UCSD-AML1 (cell line): ENCODE data around the gene VPS36.
"Not testable (repeated sequence)": the region's sequence is repeated elsewhere in the genome, so short reads cannot be mapped to it uniquely, and the experiment has no call there.

Experiments used
- DNase-seq: peaks from one replicate; lab custom pipeline; 2025; ENCODE audit not compliant: unreplicated experiment; lab: John Stamatoyannopoulos, UW

Gene VPS36

DNA sequence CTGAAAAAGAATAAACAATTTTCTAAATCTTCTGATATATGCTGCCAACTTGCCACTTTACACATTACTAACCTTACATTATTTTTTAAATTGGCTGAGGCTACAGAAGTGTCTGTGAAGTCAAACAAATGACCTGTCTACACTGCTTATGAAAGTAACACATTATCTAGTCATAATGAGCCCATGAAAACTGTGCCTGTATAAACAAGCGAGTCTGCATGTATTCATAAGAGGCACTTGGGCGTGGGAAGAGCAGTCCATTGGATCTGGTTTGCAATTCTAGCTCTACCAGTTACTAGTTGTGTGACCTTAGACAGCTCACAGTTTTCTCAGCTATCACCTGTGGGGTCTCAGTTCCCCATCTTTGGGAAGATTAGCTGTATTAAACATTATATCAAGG lies 3.1 kb downstream of the VPS36 start:
- DNase-seq, result no peak

DNA sequence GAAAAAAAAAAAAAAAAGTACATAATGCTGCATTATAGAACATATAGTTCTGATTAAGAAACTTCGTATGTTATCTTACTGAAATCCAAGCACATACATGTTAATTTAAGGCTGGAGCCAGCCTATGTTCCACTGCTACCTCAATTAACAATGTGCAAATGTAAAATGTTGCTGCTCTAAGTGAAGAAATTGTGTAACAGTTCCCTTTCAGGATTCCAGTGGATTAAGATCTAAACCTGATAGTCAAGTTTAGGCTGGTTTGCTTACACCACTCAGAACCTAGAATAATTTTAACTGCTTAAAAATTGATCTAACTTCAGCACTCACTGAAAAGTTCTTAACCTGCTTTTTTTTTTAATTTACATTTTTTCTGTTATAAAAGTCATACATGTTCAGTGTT lies 4.2 kb downstream of the VPS36 start:
- DNase-seq, result no peak

DNA sequence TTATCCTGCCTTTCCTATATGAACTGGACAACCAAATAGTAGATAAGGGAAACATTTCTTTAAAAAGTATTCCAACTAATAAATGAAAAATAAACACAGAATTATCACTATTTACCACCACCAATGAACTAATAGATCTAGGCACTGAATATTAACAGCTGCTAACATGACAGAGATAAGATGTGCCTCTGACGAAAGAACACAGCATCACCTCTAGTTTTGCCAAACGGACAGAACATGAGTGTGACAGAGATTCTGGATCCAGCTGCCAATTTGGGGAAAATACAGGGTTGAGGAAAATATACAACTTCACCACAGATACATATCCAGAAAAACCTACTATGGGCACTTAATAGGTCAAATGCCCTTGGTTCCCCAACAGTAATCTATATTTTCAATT lies 18.0 kb downstream of the VPS36 start:
- no peak for DNase-seq

DNA sequence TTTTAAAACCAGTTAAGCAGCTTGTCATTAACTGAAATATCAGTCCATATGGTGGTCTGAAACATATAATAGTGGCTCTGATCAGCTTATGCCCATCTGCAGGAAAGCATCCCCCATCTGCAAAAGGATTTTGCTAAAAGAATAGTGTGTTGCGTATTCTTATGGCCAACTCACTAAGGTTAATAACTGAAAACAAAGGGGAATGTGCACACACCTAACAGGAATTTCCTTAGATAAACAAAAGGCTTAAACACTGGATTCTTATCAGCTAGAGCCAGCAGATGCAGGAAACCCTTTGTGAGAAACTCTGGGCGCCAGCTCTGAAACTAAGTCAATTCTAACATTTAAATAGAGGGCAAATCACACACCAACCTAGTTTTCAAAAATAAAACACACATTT lies 22.1 kb downstream of the VPS36 start:
- DNase-seq, result no peak

DNA sequence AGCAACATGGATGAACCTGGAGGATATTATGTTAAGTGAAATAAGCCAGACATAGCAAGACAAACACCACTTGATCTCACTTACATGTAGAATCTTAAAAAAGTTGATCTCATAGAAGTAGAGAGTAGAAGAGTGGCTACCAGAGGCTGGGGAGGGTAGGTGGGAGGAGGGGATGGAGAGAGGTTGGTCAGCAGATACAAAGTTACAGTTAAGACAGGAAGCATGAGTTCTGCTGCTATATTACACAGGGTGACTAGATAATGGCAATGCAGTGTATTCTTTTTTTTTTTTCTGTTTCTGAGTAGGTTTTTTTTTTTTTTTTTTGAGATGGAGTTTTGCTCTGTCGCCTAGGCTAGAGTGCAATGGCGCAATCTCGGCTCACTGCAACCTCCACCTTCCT lies 29.2 kb downstream of the VPS36 start:
- no peak for DNase-seq

DNA sequence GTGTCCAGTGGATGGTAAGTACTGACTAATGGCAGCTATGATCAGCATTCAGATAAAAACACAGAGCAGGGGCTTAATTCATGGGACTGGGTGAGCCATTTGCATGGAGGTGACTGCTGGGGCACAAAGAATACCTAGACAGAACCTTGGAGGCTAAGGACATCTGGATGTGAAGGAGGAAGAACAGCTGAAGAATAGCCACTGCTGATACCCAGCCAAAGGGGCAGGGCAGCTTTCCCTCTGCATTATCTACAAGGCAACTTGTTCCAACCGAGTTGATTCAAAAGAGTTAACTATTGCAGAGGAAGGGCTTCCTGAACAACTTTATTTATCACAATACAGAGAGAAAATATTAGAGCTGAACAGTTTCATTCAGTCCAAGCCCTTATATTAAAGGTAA lies 31.4 kb downstream of the VPS36 start:
- DNase-seq, result no peak

DNA sequence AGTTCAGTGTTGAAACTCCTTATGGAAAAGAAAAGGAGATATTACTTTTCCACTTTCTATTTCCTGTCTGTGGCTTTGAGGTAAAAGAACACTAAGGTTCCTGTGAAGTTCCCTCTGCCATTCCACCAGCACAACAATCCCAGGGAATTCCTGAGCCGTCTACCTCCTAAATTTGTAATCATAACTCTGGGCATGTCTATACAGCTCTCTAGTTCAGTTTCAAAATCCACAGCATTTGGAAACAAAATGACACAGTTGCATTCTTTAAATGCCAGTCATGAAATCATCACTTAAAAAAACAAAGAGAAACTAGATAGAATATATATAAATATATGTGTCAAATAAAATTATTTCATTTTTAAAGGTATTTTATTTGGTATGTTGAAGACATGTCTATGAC lies 35.5 kb downstream of the VPS36 start:
- DNase-seq, result no peak

DNA sequence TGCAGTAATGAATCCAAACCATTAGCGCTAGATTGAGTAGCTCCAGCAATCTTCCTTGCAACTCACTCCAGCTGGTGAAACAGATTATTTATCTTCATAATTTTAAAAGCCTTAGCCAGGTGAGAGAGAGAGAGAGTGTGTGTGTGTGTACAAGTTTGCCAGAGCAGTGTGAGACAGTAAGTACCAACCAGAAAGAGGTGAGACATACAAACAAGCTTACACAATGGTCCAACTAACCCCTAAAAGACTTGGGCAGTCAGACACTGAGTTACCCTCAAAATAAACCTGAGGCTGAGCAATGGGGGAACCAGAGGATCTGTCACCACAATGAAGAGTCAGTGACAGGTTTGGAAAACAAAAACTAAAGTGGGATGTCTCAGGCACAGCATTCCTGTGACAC lies 36.4 kb downstream of the VPS36 start:
- DNase-seq, result no peak

DNA sequence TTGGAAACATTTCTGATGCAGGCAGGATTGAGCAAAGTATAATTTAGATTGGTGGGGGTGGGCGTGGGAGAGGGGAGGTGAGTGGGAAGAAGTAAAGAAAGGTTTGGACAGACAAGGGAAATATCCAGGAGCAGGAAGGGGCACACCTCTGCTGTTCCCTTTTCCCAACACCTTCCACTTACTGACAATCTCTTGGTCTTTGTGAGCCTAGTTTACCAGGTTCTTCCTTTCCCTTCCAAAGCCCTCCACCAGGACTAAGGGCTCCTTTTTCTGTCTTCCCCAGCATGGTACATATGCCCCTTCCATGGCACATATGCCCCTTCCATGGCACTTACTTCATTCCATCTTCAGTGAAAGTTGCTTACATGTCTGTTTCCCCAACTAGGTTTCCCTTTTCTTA lies 38.3 kb downstream of the VPS36 start:
- no peak for DNase-seq

DNA sequence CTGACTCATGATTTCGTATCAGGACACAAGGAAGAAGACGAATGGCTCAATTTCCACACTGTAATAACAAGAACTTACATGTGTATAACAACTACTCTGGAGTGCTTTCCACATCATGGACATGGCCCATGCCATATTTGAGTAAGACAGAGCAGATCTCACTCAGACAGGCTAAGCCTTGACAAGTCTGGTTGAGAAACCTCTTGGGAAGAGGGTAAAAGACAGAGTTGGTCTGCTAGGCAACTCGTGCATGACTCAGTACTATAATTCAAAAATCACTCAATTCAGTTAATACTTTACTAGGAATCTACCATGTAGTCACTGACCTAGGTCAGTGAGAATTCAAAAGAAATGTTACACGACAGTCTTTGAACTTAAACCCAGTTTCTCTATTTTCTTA lies 38.8 kb downstream of the VPS36 start:
- DNase-seq, result no peak

DNA sequence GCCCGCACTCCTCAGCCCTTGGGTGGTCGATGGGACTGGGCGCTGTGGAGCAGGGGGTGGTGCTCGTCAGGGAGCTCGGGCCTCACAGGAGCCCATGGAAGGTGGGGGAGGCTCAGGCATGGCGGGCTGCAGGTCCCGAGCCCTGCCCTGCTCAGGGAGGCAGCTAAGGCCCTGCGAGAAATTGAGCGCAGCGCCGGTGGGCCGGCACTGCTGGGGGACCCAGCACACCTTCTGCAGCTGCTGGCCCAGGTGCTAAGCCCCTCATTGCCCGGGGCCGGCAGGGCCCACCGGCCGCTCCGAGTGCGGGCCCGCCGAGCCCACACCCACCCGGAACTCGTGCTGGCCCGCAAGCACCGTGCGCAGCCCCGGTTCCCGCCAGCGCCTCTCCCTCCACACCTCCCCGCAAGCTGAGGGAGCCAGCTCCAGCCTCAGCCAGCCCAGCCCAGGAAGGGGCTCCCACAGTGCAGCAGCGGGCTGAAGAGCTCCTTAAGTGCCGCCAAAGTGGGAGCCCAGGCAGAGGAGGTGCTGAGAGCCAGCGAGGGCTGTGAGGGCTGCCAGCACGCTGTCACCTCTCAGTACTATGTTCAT lies 42.3 kb downstream of the VPS36 start:
- DNase-seq, result not testable (repeated sequence)

DNA sequence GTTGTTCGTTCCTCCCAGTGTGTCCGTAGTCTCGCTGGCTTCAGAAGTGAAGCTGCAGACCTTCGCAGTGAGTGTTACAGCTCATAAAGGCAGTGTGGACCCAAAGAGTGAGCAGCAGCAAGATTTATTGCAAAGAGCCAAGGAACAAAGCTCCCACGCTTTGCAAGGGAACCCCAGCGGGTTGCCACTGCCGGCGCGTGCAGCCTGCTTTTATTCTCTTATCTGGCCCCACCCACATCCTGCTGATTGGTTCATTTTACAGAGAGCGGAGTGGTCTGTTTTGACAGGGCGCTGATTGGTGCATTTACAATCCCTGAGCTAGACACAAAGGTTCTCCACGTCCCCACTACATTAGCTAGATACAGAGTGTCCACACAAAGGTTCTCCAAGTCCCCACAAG lies 43.0 kb downstream of the VPS36 start:
- DNase-seq, result not testable (repeated sequence)

DNA sequence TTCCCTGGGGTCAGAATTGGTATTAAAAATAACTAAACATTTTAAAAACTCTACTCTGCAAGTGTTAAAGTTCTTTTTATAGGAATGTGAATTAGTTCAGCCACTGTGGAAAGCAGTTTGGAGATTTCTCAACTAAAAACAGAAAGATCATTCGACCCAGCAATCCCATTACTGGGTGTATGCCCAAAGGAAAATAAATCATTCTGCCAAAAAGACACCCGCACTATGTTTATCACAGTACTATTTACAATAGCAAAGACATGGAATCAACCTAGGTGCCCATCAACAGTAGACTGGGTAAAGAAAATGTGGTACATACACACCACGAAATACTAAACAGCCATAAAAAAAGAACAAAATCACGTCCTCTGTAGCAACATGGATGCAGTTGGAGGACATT lies 43.8 kb downstream of the VPS36 start:
- no peak for DNase-seq

DNA sequence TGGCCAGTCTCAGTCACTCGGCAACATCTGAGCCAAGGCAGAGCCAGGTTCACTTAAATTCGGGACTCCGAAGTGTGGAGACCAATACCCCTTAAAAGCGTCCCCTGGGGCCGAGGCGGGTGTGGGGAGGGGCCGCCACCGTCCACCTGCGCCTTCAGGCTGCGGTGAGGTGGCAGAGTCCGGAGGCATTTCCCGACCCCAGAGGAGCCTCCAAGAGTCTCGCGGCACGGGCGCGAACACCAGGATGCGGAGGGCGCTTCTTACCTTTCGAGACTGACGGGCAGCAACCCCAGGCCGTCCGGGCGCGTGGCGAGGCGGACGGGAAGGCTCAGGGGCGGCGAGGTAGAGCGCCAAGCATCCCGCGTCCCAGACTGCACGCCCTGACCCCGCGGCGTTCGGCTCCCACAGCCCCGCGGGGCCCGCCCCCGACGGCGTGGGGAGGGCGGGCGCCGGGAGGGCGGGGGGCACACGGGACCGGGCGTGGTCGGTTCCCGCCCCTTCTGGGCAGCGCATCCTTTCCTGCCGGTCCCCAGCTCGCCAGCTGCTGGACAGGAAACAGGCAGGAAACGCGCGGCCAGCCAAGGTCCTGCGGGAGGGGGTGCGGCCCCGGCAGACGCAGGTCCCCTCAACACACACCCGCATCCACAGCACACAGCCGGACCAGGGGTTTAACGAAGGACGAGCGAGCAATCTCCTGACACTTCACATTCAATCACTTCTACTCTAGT lies 44.5 kb downstream of the VPS36 start, which contains the start of gene THSD1:
Gene THSD1 (minus strand): TSS at position 406 of the 728 bp plus-strand sequence. CDS start 3,572 bp downstream, outside the sequence.
- no peak for DNase-seq

DNA sequence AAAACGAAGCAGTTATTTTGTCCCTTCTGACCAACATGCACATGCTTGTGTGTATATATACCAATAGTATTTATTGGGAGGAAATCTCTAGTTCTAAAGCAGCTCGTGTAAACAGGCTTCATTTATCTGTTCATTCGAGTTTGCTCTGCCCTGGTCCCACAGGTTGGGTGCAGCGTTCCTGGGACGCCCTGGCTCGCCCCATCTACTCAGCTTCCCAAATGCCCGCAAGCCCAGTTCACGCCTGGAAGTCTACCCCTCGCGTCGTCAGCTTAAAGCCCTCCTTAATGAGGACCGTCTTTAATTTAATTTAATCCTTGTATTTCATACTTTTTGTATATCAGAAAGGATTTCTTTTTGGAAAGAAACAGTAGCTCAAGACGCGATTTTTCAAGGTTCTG lies 45.1 kb downstream of the VPS36 start:
- DNase-seq, result no peak

DNA sequence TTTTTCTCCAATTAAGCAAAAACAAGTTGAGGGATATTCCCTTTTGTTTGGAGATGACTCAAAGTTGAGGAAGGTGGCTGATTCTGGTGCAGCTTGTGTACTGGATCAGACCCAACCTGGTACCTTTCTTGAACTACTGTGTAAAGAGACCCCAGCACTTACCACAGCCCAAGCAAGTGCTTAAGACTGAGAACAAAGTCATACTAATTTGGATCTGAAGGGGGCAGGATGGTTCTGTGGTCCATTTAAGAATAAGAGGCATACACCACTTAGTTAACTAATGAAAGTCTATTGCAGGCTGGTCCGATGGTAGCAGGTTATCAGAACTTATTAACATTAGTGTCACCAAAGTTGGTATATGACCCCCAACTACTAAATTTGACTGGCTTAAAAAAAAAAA lies 50.7 kb downstream of the VPS36 start:
- DNase-seq, result no peak

DNA sequence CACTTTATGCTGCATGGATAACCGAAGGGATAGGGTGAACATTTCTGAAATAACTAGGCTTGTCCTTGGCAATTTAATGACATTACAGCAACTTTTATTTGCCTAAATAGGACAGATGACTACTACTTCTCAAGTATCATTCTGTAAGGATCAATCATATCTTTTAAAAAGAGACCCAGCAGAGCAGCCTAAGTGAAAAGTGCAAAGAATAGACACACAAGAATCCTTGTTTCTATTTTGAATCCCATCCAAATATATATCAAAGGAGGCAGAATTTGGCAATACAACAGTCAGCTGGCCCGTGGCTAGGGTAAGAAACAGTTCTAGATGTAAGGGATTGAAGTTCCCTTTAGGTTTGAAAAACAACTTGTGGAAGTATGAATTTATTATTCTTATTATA lies 51.4 kb downstream of the VPS36 start:
- no peak for DNase-seq

DNA sequence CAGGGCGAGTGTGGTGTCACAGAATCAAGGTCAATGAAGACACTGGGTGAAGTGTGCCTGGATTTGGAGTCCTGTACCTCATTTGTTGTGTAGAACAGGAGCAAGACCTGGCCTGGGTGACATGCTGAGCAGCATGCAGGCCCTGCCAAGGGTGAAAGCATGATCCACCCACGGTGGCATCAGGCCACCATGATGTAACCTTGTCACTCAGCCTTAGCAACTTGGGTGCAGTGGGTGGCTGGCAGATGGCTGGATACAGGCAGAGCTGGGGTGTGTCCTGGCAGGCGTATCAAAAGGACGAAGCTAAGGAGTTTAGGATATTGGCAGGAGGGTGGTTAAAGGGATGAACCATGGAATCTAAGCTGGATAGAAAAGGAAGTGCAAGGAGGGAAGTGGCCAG lies 54.7 kb downstream of the VPS36 start:
- no peak for DNase-seq

DNA sequence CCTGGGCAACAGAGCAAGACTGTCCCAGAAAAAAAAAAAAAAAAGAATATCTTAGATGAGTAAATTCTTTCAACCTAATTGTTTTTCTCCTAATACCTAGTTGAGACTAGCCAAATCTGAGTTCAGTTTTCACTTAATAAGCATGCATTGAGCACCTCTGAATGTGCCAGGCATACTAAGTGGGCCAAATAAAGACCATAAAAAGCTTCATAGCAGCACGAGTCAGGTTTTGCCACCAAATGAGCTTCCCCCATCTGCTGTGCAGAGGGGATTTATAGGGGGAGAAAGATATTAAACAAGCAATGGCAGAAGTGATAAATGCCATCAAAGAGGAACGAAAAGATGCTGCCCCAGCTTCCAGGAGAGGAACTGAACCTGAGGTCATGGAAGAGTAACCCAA lies 55.8 kb downstream of the VPS36 start:
- no peak for DNase-seq

DNA sequence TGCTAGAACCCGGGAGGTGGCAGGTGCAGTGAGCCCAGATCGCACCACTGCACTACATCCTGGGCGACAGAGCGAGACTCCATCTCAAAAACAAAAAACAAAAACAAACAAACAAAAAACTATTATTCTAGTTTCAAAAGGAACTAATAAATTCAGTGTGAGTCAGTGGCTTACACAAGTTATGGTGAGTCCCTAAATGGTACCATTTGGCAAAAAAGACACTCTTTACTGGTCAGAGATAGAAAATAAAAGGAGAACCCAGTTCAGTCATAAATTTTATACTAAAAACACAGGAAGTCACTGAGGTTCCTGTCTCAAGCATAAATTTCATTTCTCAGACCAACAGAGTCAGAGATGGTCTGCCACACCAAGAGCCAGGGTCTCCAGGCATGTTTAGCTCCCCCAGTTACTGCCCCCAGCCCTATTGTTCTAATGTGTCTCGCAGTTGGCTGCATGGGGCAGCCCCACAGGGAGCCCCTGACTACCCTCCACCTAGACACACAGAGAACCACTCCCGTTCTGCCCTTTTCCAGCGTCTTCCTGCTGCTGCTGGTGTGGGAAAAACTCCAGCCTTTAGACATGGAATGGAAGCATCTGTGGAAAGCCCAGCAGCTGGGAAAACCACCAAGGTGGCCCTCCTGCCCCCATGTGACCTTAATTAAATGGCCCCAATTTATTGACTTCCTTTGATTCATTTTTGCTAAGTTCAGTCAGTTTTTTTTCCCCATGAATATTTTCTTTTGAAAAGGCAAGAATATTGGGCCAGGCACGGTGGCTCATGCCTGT lies 56.7 kb downstream of the VPS36 start:
- no peak for DNase-seq

DNA sequence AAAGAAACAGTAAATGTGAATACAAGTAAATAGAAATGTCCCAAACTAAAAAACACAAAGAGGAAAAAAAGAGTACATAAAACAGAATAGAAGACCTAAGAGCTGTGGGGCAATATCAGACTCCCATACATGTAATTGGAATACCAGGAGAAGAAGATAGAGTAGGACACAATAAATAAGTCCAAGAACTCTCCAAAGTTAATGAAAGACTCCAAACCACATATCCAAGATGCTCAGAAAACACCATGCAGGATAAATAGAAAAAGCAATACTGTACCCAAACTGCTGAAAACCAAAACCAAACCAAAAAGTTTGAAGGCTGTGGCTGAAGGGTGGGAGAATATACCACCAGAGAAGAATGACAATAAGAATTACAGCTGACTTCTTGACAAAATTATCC lies 62.7 kb downstream of the VPS36 start:
- no peak for DNase-seq

DNA sequence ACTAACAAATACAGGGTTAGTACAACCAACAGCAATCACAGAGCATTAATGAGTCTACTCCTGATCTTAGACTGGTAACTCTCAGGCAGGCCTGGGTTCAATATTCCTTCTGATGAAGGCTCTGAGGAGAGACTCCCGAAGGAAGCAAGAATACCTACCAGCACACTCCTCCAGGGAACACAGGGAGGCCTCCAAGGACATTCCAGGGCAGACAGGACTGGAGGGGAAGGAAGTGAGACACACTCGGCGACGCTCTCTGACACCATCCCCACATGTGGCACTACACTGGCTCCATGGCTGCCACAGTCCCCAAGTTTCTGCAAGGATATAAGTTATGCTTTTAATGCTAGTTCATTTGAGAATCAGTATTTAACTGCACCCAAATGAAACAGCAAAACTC lies 64.6 kb downstream of the VPS36 start:
- DNase-seq, result no peak
